Fibroblast of mammary gland (primary cell): ENCODE data around the gene ZSCAN20.
"Not testable (repeated sequence)": the region's sequence is repeated elsewhere in the genome, so short reads cannot be mapped to it uniquely, and the experiment has no call there.

ENCODE experiments used
- DNase-seq: peaks from one replicate; pipeline ENCODE4 v3.0.0-alpha.2; 2010; ENCODE audit warnings: low read depth
- H3K4me3 ChIP-seq: 2 replicates; pipeline ENCODE4 v1.5.1; 2011; ENCODE audit warnings: low read depth, mild to moderate bottlenecking, low read length, moderate library complexity; ENCODE audit not compliant: control insufficient read depth
- CTCF ChIP-seq: conservative IDR thresholded peaks from 2 replicates; pipeline ENCODE4 v1.5.1; 2011; ENCODE audit warnings: low read depth, low read length, inconsistent platforms; ENCODE audit not compliant: control insufficient read depth, insufficient read depth

ZSCAN20 gene

GRCh38 chr1:33508151-33508550, 35.7 kb downstream of the ZSCAN20 start:
- no peak for DNase-seq
- no peak overlapping the region for H3K4me3 ChIP-seq
- TF ChIP-seq CTCF: no peak

- H3K4me3 ChIP-seq, DNase-seq: not testable (repeated sequence)
Observed at GRCh38 chr1:33509276-33509675, 36.8 kb downstream of the ZSCAN20 start.

GRCh38 chr1:33512226-33513011, 40.0 kb downstream of the ZSCAN20 start:
- H3K4me3 ChIP-seq: no peak overlapping the region
- no peak for DNase-seq
- no peak for TF ChIP-seq CTCF

GRCh38 chr1:33515112-33515511, 42.7 kb downstream of the ZSCAN20 start:
- no peak overlapping the region for H3K4me3 ChIP-seq
- TF ChIP-seq CTCF: no peak
- no peak for DNase-seq

GRCh38 chr1:33515607-33516006, 43.2 kb downstream of the ZSCAN20 start:
- H3K4me3 ChIP-seq: no peak overlapping the region
- DNase-seq: no peak
- no peak for TF ChIP-seq CTCF

- TF ChIP-seq CTCF: no peak
- no peak for DNase-seq
- H3K4me3 ChIP-seq: no peak overlapping the region
Observed at GRCh38 chr1:33516428-33516827, 44.0 kb downstream of the ZSCAN20 start.

GRCh38 chr1:33516891-33517567, 44.6 kb downstream of the ZSCAN20 start:
- H3K4me3 ChIP-seq: no peak overlapping the region
- no peak for DNase-seq

More at GRCh38 chr1:33516891-33517567, 44.6 kb downstream of the ZSCAN20 start:
- TF ChIP-seq CTCF: no peak
